Body of pancreas (tissue), 4 donors: ENCODE results near the gene PASD1.

Source experiments
- POLR2A ChIP-seq, 3 donors: fragments of 450-650 bp; IDR thresholded peaks; one replicate each; pipeline ENCODE4 v1.6.1; 2016; ENCODE audit warnings: antibody characterized with exemption in 3 of 3, mild to moderate bottlenecking in 2 of 3
- TF ChIP-seq, protein P1 (sequence below), 7 experiments: fragments of 450-650 bp in 4 of 7; fragments of 200-600 bp in 3 of 7; sonication (generic) in 3 of 7; IDR thresholded peaks; one replicate each; pipeline ENCODE4 v1.5.1; 2016 to 2019; ENCODE audit warnings: antibody characterized with exemption in 7 of 7

DNA sequence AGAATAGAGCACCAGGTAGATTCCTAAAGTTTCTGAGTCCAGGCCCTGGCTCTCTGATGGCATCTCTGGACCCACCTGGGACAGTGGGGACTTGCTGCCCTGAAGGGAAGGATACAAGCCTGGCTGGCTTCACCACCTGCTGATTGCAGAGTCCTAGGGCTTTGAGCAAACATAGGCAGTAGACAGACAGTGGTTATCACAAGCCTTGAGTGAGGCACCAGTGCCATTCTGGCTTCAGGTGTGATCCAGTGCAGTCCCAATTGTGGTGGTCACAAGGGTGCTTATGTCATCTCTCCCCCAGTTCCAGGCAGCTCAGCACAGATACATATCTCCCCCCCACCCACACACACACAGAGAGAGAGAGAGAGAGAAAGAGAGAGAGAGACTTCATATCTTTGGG is 125.2 kb downstream of the PASD1 start:
- TF ChIP-seq, protein P1, sequence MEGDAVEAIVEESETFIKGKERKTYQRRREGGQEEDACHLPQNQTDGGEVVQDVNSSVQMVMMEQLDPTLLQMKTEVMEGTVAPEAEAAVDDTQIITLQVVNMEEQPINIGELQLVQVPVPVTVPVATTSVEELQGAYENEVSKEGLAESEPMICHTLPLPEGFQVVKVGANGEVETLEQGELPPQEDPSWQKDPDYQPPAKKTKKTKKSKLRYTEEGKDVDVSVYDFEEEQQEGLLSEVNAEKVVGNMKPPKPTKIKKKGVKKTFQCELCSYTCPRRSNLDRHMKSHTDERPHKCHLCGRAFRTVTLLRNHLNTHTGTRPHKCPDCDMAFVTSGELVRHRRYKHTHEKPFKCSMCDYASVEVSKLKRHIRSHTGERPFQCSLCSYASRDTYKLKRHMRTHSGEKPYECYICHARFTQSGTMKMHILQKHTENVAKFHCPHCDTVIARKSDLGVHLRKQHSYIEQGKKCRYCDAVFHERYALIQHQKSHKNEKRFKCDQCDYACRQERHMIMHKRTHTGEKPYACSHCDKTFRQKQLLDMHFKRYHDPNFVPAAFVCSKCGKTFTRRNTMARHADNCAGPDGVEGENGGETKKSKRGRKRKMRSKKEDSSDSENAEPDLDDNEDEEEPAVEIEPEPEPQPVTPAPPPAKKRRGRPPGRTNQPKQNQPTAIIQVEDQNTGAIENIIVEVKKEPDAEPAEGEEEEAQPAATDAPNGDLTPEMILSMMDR (IDR thresholded peaks at IDR 0.05): no peak
- TF ChIP-seq POLR2A (IDR thresholded peaks at IDR 0.05): no peak
